GM23338 (cell line): ENCODE results near the gene CWC22. TPM values are rescaled to one million over a fixed set of nuclear protein-coding genes. Genes with fewer than 3 reads are reported as not detected.

Experiments
- ATAC-seq: fragments of 200-7000 bp; cut with Tn5 transposase; 3 replicates; pipeline ENCODE4 v1.9.1; 2020
- DNase-seq: peaks from one replicate; pipeline ENCODE4 v3.0.0-alpha.2; 2015; ENCODE audit warnings: low spot score
- H2AFZ ChIP-seq: fragments of 200-600 bp; sonication (generic); 2 replicates; pipeline ENCODE4 v1.8.0; 2016; ENCODE audit warnings: antibody characterized with exemption, mild to moderate bottlenecking, moderate library complexity
- H3F3A ChIP-seq: fragments of 200-600 bp; sonication (generic); replicated peaks from 2 replicates; pipeline ENCODE4 v1.8.0; 2017; ENCODE audit warnings: antibody characterized with exemption, mixed run types, low read depth
- H3K27ac ChIP-seq: fragments of 200-600 bp; sonication (generic); 2 replicates; pipeline ENCODE4 v1.6.1; 2016; ENCODE audit warnings: low read depth
- H3K27me3 ChIP-seq: fragments of 200-600 bp; sonication (generic); 2 replicates; pipeline ENCODE4 v1.8.0; 2016; ENCODE audit warnings: mild to moderate bottlenecking, mixed run types, moderate library complexity; ENCODE audit not compliant: insufficient read depth
- H3K36me3 ChIP-seq: fragments of 200-600 bp; sonication (generic); 2 replicates; pipeline ENCODE4 v1.8.0; 2016; ENCODE audit warnings: mild to moderate bottlenecking; ENCODE audit not compliant: insufficient read depth
- H3K4me1 ChIP-seq: fragments of 200-600 bp; sonication (generic); 2 replicates; pipeline ENCODE4 v1.8.0; 2016; ENCODE audit warnings: mild to moderate bottlenecking, moderate library complexity; ENCODE audit not compliant: insufficient read depth
- H3K4me2 ChIP-seq: fragments of 200-600 bp; sonication (generic); 2 replicates; pipeline ENCODE4 v1.7.1; 2017; ENCODE audit warnings: mixed run types
- H3K4me3 ChIP-seq: fragments of 200-600 bp; sonication (generic); 2 replicates; pipeline ENCODE4 v1.6.1; 2016; ENCODE audit warnings: mixed run types
- H3K79me2 ChIP-seq: fragments of 200-600 bp; sonication (generic); replicated peaks from 2 replicates; pipeline ENCODE4 v1.8.0; 2017; ENCODE audit warnings: mild to moderate bottlenecking; ENCODE audit not compliant: insufficient read depth
- H3K9me2 ChIP-seq: fragments of 200-600 bp; sonication (generic); 2 replicates; pipeline ENCODE4 v1.8.0; 2017; ENCODE audit not compliant: insufficient read depth
- H4K20me1 ChIP-seq: fragments of 200-600 bp; sonication (generic); replicated peaks from 2 replicates; pipeline ENCODE4 v1.8.0; 2017; ENCODE audit warnings: mild to moderate bottlenecking; ENCODE audit not compliant: insufficient read depth
- H3K27ac Mint-ChIP-seq: 2 replicates; pipeline ENCODE4 v1.8.0; 2020; ENCODE audit warnings: inconsistent platforms, mild to moderate bottlenecking, moderate library complexity, mixed read lengths
- H3K27me3 Mint-ChIP-seq: 3 replicates; pipeline ENCODE4 v1.8.0; 2022; ENCODE audit warnings: low read depth, mild to moderate bottlenecking, moderate library complexity, mixed read lengths, inconsistent platforms; ENCODE audit not compliant: insufficient read depth, poor library complexity
- H3K36me3 Mint-ChIP-seq: 3 replicates; pipeline ENCODE4 v1.8.0; 2021; ENCODE audit warnings: low read depth, mild to moderate bottlenecking, inconsistent platforms, moderate library complexity, mixed read lengths
- H3K4me1 Mint-ChIP-seq: 3 replicates; pipeline ENCODE4 v1.8.0; 2020; ENCODE audit warnings: mild to moderate bottlenecking, inconsistent platforms, mixed read lengths
- H3K4me3 Mint-ChIP-seq: 3 replicates; pipeline ENCODE4 v1.8.0; 2021; ENCODE audit warnings: moderate library complexity, mild to moderate bottlenecking, inconsistent platforms, mixed read lengths
- H3K9me3 Mint-ChIP-seq: 3 replicates; pipeline ENCODE4 v1.8.0; 2020; ENCODE audit warnings: moderate library complexity, mild to moderate bottlenecking, inconsistent platforms, mixed read lengths
- CREB1 ChIP-seq: fragments of 250-450 bp; sonication (Bioruptor Pico); IDR thresholded peaks from 2 replicates; pipeline ENCODE4 v1.5.0; 2020; ENCODE audit warnings: low read depth, mild to moderate bottlenecking, moderate library complexity
- CTCF ChIP-seq, 2 experiments: fragments of 200-600 bp in 1 of 2; sonication (generic) in 1 of 2; conservative IDR thresholded peaks; 2 replicates each; pipeline versions ENCODE4 v1.5.1 to v1.6.1; 2016 to 2017; ENCODE audit warnings: antibody characterized with exemption in 2 of 2, low read depth in 2 of 2, mild to moderate bottlenecking in 2 of 2, moderate library complexity in 1 of 2
- ETS1 ChIP-seq: IDR thresholded peaks from 2 replicates; pipeline ENCODE4 v1.6.1; 2016; ENCODE audit warnings: antibody characterized with exemption
- EZH2 ChIP-seq: fragments of 200-600 bp; sonication (generic); IDR thresholded peaks from one replicate; pipeline ENCODE4 v1.8.0; 2017; ENCODE audit warnings: antibody characterized with exemption, mild to moderate bottlenecking, low read depth; ENCODE audit not compliant: unreplicated experiment
- EZH2phosphoT487 ChIP-seq: fragments of 200-600 bp; sonication (generic); IDR thresholded peaks from one replicate; pipeline ENCODE4 v1.8.1; 2018; ENCODE audit warnings: antibody characterized with exemption; ENCODE audit not compliant: unreplicated experiment
- JUNB ChIP-seq: IDR thresholded peaks from one replicate; pipeline ENCODE4 v1.6.1; 2016; ENCODE audit warnings: antibody characterized with exemption; ENCODE audit not compliant: unreplicated experiment
- NANOG ChIP-seq: IDR thresholded peaks from 2 replicates; pipeline ENCODE4 v1.6.1; 2016; ENCODE audit warnings: antibody characterized with exemption, borderline replicate concordance
- POLR2AphosphoS5 ChIP-seq: IDR thresholded peaks from 2 replicates; pipeline ENCODE4 v1.6.1; 2016; ENCODE audit warnings: antibody characterized with exemption, low read depth
- REST ChIP-seq: IDR thresholded peaks from one replicate; pipeline ENCODE4 v1.6.1; 2018; ENCODE audit warnings: antibody characterized with exemption; ENCODE audit not compliant: unreplicated experiment
- STAT1 ChIP-seq: IDR thresholded peaks from one replicate; pipeline ENCODE4 v1.6.1; 2016; ENCODE audit warnings: antibody characterized with exemption; ENCODE audit not compliant: unreplicated experiment
- ZNF114 ChIP-seq: fragments of 250-450 bp; sonication (Bioruptor Pico); IDR thresholded peaks from 2 replicates; pipeline ENCODE4 v1.5.0; 2020; ENCODE audit warnings: mild to moderate bottlenecking, moderate library complexity
- ZNF331 ChIP-seq: fragments of 250-450 bp; sonication (Bioruptor Pico); IDR thresholded peaks from 2 replicates; pipeline ENCODE4 v1.5.0; 2020; ENCODE audit warnings: low read depth, mild to moderate bottlenecking, moderate library complexity
- ZNF462 ChIP-seq: fragments of 250-450 bp; sonication (Bioruptor Pico); IDR thresholded peaks from 2 replicates; pipeline ENCODE4 v1.5.0; 2020; ENCODE audit warnings: mild to moderate bottlenecking, moderate library complexity
- polyA plus RNA-seq: library from polyadenylated mRNA; unstranded; fragments of >200 nt; fragmentation: Nextera tagmentation; extraction: Ambion mirVana; gene quantifications from 2 replicates; pipeline ENCODE4 v1.2.1, GENCODE V29; 2016
- total RNA-seq: library from RNA; depleted of rRNA; stranded (reverse); fragments of >200 nt; shearing (Covaris generic); gene quantifications from 2 replicates; pipeline ENCODE4 v1.2.3, GENCODE V29; 2014

Gene CWC22
- total and polyA plus RNA-seq, 2 experiments from 2014 or later = 36.0 to 38.3 TPM

GRCh38 chr2:179946810-179947615, 60.1 kb downstream of the CWC22 start:
- H3K4me2 ChIP-seq = no peak overlapping the region
- H2AFZ ChIP-seq = no peak overlapping the region
- no peaks in the 10 kb centered on the region for H3K79me2 ChIP-seq
- no peak overlapping the region for H3K4me3 Mint-ChIP-seq
- H3K36me3 Mint-ChIP-seq = peaks cover 24% of the 10 kb centered on the region
- H3F3A ChIP-seq = no peaks in the 10 kb centered on the region
- no peaks in the 10 kb centered on the region for H3K9me3 Mint-ChIP-seq
- H3K27me3 ChIP-seq = no peaks in the 10 kb centered on the region
- H3K27me3 Mint-ChIP-seq = peaks cover 2% of the 10 kb centered on the region
- H4K20me1 ChIP-seq = no peaks in the 10 kb centered on the region
- no peak for ATAC-seq
- H3K4me3 ChIP-seq = no peak overlapping the region
- no peak for DNase-seq
- H3K27ac ChIP-seq = no peak overlapping the region
- H3K36me3 ChIP-seq = peaks cover 26% of the 10 kb centered on the region
- peaks cover 4% of the 10 kb centered on the region; the same call in 1 of the 3 replicates for H3K4me1 Mint-ChIP-seq
- no peaks in the 10 kb centered on the region for H3K4me1 ChIP-seq
- H3K27ac Mint-ChIP-seq = no peak overlapping the region
- no peak for TF ChIP-seq ZNF114 (CRISPR knock-in tag)
- no peak for TF ChIP-seq NANOG
- TF ChIP-seq ZNF331 (CRISPR knock-in tag) = no peak
- no peak for TF ChIP-seq CTCF (conservative IDR thresholded peaks at IDR 0.05; ENCODE audit: low read depth in 2 of 2)
- no peak for TF ChIP-seq ETS1
- no peak for TF ChIP-seq ZNF462 (CRISPR knock-in tag)
- no peak for TF ChIP-seq POLR2AphosphoS5
- TF ChIP-seq JUNB = no peak
- no peak for TF ChIP-seq EZH2phosphoT487
- TF ChIP-seq STAT1 = no peak
- TF ChIP-seq REST = no peak
- no peak for TF ChIP-seq CREB1
- TF ChIP-seq EZH2 = no peak
- H3K9me2 ChIP-seq = no peaks in the 10 kb centered on the region
